AG10803 (cell line): Measurements from ENCODE around the gene PTH1R.

Experiments
- DNase-seq: peaks from one replicate; pipeline ENCODE4 v3.0.0; 2010; ENCODE audit warnings: low read depth
- H3K4me3 ChIP-seq: 2 replicates; pipeline ENCODE4 v1.5.1; 2011; ENCODE audit warnings: mild to moderate bottlenecking, low read length, control low read depth
- TF ChIP-seq, protein P1 (sequence below): conservative IDR thresholded peaks from 2 replicates; pipeline ENCODE4 v1.5.1; 2011; ENCODE audit warnings: mild to moderate bottlenecking, low read length, control low read depth, inconsistent platforms

PTH1R gene

GRCh38 chr3:46950650-46951241, 73.2 kb downstream of the PTH1R start:
- DNase-seq, result no peak
- H3K4me3 ChIP-seq, result no peak overlapping the region
- TF ChIP-seq, protein P1, sequence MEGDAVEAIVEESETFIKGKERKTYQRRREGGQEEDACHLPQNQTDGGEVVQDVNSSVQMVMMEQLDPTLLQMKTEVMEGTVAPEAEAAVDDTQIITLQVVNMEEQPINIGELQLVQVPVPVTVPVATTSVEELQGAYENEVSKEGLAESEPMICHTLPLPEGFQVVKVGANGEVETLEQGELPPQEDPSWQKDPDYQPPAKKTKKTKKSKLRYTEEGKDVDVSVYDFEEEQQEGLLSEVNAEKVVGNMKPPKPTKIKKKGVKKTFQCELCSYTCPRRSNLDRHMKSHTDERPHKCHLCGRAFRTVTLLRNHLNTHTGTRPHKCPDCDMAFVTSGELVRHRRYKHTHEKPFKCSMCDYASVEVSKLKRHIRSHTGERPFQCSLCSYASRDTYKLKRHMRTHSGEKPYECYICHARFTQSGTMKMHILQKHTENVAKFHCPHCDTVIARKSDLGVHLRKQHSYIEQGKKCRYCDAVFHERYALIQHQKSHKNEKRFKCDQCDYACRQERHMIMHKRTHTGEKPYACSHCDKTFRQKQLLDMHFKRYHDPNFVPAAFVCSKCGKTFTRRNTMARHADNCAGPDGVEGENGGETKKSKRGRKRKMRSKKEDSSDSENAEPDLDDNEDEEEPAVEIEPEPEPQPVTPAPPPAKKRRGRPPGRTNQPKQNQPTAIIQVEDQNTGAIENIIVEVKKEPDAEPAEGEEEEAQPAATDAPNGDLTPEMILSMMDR, result no peak

DNA sequence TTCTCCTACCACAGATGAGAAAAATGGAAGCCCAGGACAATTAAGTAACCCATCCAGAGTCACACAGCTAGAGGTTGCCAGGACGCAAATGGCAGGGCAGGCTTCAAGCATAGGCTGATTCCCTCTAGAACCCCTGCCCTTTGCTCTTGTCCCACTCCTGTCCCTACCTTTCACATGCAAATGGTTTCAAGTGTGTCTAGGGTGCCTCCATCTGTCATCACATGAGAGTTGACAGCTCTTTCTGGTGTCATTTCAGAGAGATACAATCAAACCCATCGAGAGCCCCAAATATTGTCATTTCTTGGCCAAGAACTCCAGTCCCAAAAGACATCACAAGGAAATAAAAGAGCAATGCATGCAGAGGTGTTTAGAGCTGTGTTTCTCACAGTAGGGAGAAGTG, 75.3 kb downstream of the PTH1R start:
- DNase-seq, result no peak
- no peak overlapping the region for H3K4me3 ChIP-seq
- TF ChIP-seq, protein P1, result no peak
